Nucleus accumbens (tissue), 56 donors: ENCODE measurements around the gene TMC7.

Source experiments
- DNase-seq, 56 donors: peaks; one replicate each; lab custom pipeline; 2025; lab: John Stamatoyannopoulos, UW

TMC7 gene

DNA sequence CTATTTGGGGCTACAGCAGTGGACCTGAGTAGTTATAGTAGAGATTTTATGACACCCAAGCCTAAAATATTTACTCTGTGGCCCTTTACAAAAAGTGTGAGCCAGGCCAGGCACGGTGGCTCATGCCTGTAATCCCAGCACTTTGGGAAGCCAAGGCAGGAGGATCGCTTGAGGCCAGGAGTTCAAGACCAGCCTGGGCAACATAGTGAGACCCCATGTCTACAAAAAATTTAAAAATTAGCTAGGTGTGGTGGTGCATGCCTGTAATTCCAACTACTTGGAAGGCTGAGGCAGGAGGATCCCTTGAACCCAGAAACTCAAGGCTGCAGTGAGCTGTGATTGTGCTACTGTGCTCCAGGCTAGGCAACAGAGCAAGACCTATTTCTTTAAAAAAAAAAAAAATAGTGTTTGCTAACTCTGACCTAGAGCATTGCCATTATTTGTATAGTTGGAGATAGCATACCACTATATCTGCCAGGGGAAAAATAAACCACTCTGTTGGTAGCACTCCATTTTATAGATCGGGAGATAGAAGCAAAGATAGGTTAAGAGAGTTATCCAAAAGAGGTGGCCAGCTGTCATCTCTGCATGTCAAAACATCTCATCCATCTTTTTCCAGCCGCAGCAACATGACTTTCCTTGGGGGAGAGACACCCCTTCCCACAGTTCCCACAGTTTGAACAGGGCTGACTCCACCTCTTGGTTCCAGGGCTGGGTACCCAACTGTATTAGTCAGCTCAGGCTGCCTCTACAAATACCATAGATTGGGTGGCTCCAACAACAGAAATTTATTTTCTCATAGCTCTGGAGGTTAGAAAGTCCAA is 127.0 kb downstream of the TMC7 start:
- no peak for DNase-seq

DNA sequence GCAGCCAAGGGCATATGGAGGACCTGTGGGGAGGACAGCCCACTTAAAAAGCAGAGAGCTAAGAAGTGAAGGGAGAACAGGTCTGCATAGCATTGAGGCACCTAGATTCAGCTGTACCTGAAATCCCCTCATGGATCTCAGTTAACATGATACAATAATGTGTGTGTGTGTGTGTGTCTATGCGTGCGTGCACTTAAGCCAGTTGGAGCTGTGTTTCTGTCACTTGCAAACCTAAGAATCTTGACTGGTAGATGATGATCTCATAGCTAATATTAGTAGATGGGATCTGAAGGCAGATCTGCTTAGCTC is 128.3 kb downstream of the TMC7 start:
- no peak for DNase-seq
